GM19328 (cell line): ENCODE results near the gene YBX3.

Source experiments
- ATAC-seq: cut with Tn5 transposase; IDR thresholded peaks from one replicate; pipeline ENCODE4 v1.9.1; 2021; ENCODE audit warnings: mild to moderate bottlenecking, moderate library complexity; ENCODE audit not compliant: unreplicated experiment

The YBX3 gene

GRCh38 chr12:10672231-10672868, 50.8 kb downstream of the YBX3 start:
- no peak for ATAC-seq

DNA sequence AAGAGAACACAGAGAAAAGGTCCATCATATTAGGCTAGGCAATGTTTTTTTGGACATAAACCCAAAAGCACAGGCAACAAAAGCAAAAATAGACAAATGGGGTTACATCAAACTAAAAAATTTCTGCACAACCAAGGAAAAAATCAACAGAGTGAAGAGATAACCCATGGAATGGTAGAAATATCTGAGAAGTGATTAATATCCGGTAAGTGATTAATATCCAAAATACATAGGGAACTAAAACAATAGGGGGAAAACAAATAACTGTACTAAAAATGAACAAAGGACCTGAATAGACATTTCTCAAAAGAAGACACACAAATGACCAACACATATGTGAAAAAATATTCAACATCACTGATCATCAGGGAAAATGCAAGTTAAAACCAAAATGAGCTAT, 53.6 kb downstream of the YBX3 start:
- no peak for ATAC-seq

- no peak for ATAC-seq
Measured at GRCh38 chr12:10668526-10668925, 54.6 kb downstream of the YBX3 start.

DNA sequence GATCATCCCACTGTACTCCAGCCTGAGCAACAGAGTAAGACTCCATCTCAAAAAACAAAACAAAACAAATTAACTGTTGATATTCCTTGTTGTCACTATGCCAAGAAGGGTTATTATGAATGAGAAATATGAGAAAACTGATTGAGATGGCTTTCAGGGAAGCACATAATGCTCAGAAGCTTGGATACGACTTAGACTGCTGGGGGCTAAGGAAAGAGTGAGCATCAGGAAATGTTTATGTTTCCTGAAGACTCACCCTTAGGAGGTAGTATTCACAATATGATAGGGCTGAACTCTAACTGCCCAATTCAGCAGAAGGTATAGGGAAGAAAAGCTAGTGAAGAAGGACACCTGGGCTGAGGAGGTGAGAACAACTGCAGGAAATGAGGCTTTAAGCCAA, 55.5 kb downstream of the YBX3 start:
- no peak for ATAC-seq

GRCh38 chr12:10664499-10664898, 58.6 kb downstream of the YBX3 start:
- ATAC-seq = no peak

GRCh38 chr12:10663869-10664268, 59.3 kb downstream of the YBX3 start:
- ATAC-seq = no peak

GRCh38 chr12:10661338-10661737, 61.8 kb downstream of the YBX3 start:
- no peak for ATAC-seq

DNA sequence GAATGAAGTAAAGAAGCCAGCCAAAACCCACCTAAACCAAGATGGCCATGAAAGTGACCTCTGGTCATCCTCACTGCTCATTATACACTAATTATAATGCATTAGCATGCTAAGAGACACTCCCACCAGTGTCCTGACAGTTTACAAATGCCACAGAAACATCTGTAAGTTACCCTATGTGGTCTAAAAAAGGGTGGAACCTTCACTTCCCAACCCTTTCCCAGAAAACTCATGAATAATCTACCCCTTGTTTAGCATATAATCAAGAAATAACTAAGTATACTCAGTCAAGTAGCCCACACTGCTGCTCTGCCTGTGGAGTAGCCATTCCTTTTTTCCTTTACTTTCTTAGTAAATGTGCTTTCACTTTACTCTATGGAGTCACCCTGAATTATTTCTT, 69.1 kb downstream of the YBX3 start:
- no peak for ATAC-seq

DNA sequence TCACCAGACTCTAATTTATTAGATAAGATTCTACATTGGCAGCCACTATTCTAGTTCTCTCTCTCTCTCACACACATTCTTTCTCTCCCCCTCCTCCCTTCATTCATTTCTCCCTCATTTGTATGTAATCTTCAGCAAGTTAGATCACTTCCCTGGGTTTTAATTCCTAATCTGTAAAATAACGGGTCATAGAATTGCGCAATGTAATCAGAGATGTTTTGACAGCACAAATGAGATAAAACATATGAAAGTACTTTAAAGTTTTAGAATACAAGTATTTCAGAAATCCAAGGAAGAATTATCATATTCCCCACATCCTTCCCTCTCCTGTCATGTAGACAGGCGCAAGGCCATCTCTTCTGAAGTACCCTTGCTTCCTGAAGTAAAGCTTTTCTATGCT, 70.9 kb downstream of the YBX3 start:
- no peak for ATAC-seq
